ENCODE measurements around the gene BTBD7.
A peak's percentile ranks its signal among the peaks of the same experiment; 100 is the strongest.

Gene BTBD7

GRCh38 chr14:93263416-93263815 is 69.4 kb downstream of the BTBD7 start:
- DNase-seq (ENCODE audit: low read depth), result no peak
- no peak overlapping the region for H3K4me3 ChIP-seq (ENCODE audit: low read depth, low read length)
- no peak for TF ChIP-seq CTCF (IDR thresholded peaks at IDR 0.05; ENCODE audit: control insufficient read depth, extremely low read depth, insufficient read depth)

GRCh38 chr14:93262446-93262845 is 70.4 kb downstream of the BTBD7 start:
- 0 out of 2 replicates have a peak overlapping the region, but pooled peaks have one; percentile 3 for H3K4me3 ChIP-seq (ENCODE audit: low read depth, low read length)
- no peak for TF ChIP-seq CTCF (IDR thresholded peaks at IDR 0.05; ENCODE audit: control insufficient read depth, extremely low read depth, insufficient read depth)
- peak; percentile 88 for DNase-seq (ENCODE audit: low read depth)

GRCh38 chr14:93249128-93249831 is 83.6 kb downstream of the BTBD7 start:
- H3K4me3 ChIP-seq (ENCODE audit: low read depth, low read length), result no peak overlapping the region
- no peak for TF ChIP-seq CTCF (IDR thresholded peaks at IDR 0.05; ENCODE audit: control insufficient read depth, extremely low read depth, insufficient read depth)
- DNase-seq (ENCODE audit: low read depth), result no peak

- no peak for TF ChIP-seq CTCF (IDR thresholded peaks at IDR 0.05; ENCODE audit: control insufficient read depth, extremely low read depth, insufficient read depth)
- no peak overlapping the region for H3K4me3 ChIP-seq (ENCODE audit: low read depth, low read length)
- DNase-seq (ENCODE audit: low read depth), result no peak
These were observed 86.3 kb downstream of the BTBD7 start for GRCh38 chr14:93246534-93246933.

GRCh38 chr14:93245764-93246420 is 86.9 kb downstream of the BTBD7 start:
- DNase-seq (ENCODE audit: low read depth), result no peak
- no peak for TF ChIP-seq CTCF (IDR thresholded peaks at IDR 0.05; ENCODE audit: control insufficient read depth, extremely low read depth, insufficient read depth)
- no peak overlapping the region for H3K4me3 ChIP-seq (ENCODE audit: low read depth, low read length)

GRCh38 chr14:93240678-93241000 is 92.2 kb downstream of the BTBD7 start:
- DNase-seq (ENCODE audit: low read depth), result no peak
- no peak for TF ChIP-seq CTCF (IDR thresholded peaks at IDR 0.05; ENCODE audit: control insufficient read depth, extremely low read depth, insufficient read depth)
- H3K4me3 ChIP-seq (ENCODE audit: low read depth, low read length), result no peak overlapping the region

All from LNCaP clone FGC (cell line).